HepG2 (cell line): Measurements from ENCODE around the gene IL1R1. TPM values are rescaled to one million over a fixed set of nuclear protein-coding genes. Genes with fewer than 3 reads are reported as not detected.
A peak's percentile ranks its signal among the peaks of the same experiment; 100 is the strongest.

ENCODE experiments used
- CEBPG ChIP-seq: IDR thresholded peaks from 2 replicates; pipeline ENCODE4 v1.6.1; 2016
- ESRRA ChIP-seq: sonication (generic); formaldehyde crosslinking; IDR thresholded peaks from 2 replicates; pipeline ENCODE4 v1.5.1; 2020; ENCODE audit warnings: mild to moderate bottlenecking, low read depth, missing genetic modification reagents
- FUBP1 ChIP-seq: sonication (generic); formaldehyde crosslinking; IDR thresholded peaks from 2 replicates; pipeline ENCODE4 v1.5.1; 2020; ENCODE audit warnings: missing genetic modification reagents, mild to moderate bottlenecking, borderline replicate concordance
- GATAD2A ChIP-seq: IDR thresholded peaks from 2 replicates; pipeline ENCODE4 v1.6.1; 2016
- NR2C2 ChIP-seq: sonication (generic); formaldehyde crosslinking; IDR thresholded peaks from 2 replicates; pipeline ENCODE4 v1.4.0; 2020; ENCODE audit warnings: missing genetic modification reagents, mild to moderate bottlenecking, moderate library complexity, borderline replicate concordance
- ZMYM4 ChIP-seq: sonication (generic); formaldehyde crosslinking; IDR thresholded peaks from 2 replicates; pipeline ENCODE4 v1.8.1; 2023; ENCODE audit warnings: mild to moderate bottlenecking, missing genetic modification reagents
- ZNF605 ChIP-seq: sonication (generic); formaldehyde crosslinking; IDR thresholded peaks from 2 replicates; pipeline ENCODE4 v1.8.0; 2022; ENCODE audit warnings: mild to moderate bottlenecking, missing genetic modification reagents
- ZNF646 ChIP-seq: sonication (generic); formaldehyde crosslinking; IDR thresholded peaks from 2 replicates; pipeline ENCODE4 v1.9.0; 2021; ENCODE audit warnings: mild to moderate bottlenecking, missing genetic modification reagents
- polyA plus RNA-seq, 8 experiments: library from polyadenylated mRNA; depleted of rRNA in 3 of 8; stranded (reverse) in 7 of 8; unstranded in 1 of 8; fragments of >200 nt; fragmentation: Illumina TruSeq in 4 of 8; extraction: Trizol in 4 of 8; gene quantifications; 2 replicates each; pipeline versions ENCODE4 v1.2.1 to v1.2.3, GENCODE V29; 2011 to 2016; ENCODE audit warnings: low read depth in 4 of 8, missing spikeins in 1 of 8, mixed read lengths in 1 of 8; ENCODE audit not compliant: insufficient read depth in 1 of 8
- total RNA-seq, 5 experiments: library from RNA; depleted of rRNA; stranded (reverse); fragments of >200 nt; fragmentation: Illumina TruSeq; extraction: Trizol; gene quantifications; 2 replicates each; pipeline ENCODE4 v1.2.3, GENCODE V29; 2016; ENCODE audit warnings: low read depth in 1 of 5
- TF ChIP-seq, protein P1 (sequence below): sonication (generic); formaldehyde crosslinking; IDR thresholded peaks from 2 replicates; pipeline ENCODE4 v1.5.0; 2020; ENCODE audit warnings: mild to moderate bottlenecking, missing genetic modification reagents, borderline replicate concordance
- TF ChIP-seq, protein P2 (sequence below): IDR thresholded peaks from 2 replicates; pipeline ENCODE4 v1.6.1; 2018; ENCODE audit warnings: missing genetic modification reagents, mild to moderate bottlenecking, missing compliant biosample characterization

IL1R1 gene
- total and polyA plus RNA-seq, 2 of the 13 experiments (the other 11 are each of a cell fraction or from before 2014, with no cell fraction given), result 38.0 to 93.1 TPM

DNA sequence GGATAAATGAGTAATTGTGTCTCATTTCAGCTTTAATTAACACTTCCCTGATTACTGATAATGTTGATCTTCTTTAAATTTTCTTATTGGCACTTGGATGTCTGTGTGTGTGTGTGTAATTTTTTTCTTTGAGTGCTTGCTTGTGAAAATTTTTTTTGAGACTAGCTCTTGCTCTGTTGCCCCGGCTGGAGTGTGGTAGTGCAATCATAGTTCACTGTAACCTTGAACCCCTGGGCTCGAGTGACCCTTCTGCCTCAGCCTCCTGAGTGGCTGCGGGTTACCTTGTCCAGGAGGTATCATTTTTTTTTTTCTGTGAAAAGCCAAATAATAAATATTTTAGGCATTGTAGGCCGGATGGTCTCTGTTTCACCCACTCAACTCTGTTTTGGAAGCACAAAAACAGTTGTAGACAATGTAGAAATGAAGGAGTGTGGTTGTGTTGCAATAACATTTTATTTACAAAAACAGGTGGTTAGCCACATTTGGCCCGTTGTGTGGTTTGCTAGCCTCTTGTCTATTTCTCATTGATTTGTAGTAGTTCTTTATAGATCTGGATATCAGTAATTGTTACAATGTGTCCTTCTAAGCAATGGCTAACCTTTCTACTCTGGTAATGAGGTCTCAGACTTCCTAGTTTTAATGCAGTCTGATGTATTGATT is 52.2 kb downstream of the IL1R1 start (continued):
- TF ChIP-seq ESRRA (CRISPR knock-in tag), result peak; percentile 62; the same call in 1 of the 2 replicates
- TF ChIP-seq, protein P1, sequence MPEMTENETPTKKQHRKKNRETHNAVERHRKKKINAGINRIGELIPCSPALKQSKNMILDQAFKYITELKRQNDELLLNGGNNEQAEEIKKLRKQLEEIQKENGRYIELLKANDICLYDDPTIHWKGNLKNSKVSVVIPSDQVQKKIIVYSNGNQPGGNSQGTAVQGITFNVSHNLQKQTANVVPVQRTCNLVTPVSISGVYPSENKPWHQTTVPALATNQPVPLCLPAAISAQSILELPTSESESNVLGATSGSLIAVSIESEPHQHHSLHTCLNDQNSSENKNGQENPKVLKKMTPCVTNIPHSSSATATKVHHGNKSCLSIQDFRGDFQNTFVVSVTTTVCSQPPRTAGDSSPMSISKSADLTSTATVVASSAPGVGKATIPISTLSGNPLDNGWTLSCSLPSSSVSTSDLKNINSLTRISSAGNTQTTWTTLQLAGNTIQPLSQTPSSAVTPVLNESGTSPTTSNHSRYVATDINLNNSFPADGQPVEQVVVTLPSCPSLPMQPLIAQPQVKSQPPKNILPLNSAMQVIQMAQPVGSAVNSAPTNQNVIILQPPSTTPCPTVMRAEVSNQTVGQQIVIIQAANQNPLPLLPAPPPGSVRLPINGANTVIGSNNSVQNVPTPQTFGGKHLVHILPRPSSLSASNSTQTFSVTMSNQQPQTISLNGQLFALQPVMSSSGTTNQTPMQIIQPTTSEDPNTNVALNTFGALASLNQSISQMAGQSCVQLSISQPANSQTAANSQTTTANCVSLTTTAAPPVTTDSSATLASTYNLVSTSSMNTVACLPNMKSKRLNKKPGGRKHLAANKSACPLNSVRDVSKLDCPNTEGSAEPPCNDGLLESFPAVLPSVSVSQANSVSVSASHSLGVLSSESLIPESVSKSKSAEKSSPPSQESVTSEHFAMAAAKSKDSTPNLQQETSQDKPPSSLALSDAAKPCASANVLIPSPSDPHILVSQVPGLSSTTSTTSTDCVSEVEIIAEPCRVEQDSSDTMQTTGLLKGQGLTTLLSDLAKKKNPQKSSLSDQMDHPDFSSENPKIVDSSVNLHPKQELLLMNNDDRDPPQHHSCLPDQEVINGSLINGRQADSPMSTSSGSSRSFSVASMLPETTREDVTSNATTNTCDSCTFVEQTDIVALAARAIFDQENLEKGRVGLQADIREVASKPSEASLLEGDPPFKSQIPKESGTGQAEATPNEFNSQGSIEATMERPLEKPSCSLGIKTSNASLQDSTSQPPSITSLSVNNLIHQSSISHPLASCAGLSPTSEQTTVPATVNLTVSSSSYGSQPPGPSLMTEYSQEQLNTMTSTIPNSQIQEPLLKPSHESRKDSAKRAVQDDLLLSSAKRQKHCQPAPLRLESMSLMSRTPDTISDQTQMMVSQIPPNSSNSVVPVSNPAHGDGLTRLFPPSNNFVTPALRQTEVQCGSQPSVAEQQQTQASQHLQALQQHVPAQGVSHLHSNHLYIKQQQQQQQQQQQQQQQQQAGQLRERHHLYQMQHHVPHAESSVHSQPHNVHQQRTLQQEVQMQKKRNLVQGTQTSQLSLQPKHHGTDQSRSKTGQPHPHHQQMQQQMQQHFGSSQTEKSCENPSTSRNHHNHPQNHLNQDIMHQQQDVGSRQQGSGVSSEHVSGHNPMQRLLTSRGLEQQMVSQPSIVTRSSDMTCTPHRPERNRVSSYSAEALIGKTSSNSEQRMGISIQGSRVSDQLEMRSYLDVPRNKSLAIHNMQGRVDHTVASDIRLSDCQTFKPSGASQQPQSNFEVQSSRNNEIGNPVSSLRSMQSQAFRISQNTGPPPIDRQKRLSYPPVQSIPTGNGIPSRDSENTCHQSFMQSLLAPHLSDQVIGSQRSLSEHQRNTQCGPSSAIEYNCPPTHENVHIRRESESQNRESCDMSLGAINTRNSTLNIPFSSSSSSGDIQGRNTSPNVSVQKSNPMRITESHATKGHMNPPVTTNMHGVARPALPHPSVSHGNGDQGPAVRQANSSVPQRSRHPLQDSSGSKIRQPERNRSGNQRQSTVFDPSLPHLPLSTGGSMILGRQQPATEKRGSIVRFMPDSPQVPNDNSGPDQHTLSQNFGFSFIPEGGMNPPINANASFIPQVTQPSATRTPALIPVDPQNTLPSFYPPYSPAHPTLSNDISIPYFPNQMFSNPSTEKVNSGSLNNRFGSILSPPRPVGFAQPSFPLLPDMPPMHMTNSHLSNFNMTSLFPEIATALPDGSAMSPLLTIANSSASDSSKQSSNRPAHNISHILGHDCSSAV (CRISPR knock-in tag), result no peak
- TF ChIP-seq, protein P2, sequence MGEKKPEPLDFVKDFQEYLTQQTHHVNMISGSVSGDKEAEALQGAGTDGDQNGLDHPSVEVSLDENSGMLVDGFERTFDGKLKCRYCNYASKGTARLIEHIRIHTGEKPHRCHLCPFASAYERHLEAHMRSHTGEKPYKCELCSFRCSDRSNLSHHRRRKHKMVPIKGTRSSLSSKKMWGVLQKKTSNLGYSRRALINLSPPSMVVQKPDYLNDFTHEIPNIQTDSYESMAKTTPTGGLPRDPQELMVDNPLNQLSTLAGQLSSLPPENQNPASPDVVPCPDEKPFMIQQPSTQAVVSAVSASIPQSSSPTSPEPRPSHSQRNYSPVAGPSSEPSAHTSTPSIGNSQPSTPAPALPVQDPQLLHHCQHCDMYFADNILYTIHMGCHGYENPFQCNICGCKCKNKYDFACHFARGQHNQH (CRISPR knock-in tag), result 0 out of 2 replicates have a peak, but pooled peaks have one; percentile 32
- TF ChIP-seq CEBPG (CRISPR knock-in tag), result 0 out of 2 replicates have a peak, but pooled peaks have one; percentile 25
- peak; percentile 51; the same call in 1 of the 2 replicates for TF ChIP-seq ZNF646 (CRISPR knock-in tag)
- peak; percentile 74 for TF ChIP-seq ZMYM4 (CRISPR knock-in tag)
- no peak for TF ChIP-seq ZNF605 (CRISPR knock-in tag)
- peak; percentile 66 for TF ChIP-seq NR2C2 (CRISPR knock-in tag)
- no peak for TF ChIP-seq FUBP1 (CRISPR knock-in tag)
- TF ChIP-seq GATAD2A (CRISPR knock-in tag), result peak; percentile 59
